NCI-H1105 treated with DMSO at 0.1 percent for 48 hours (cell line): ENCODE results near the gene DLGAP1.
"Not testable (repeated sequence)": the region's sequence is repeated elsewhere in the genome, so short reads cannot be mapped to it uniquely, and the experiment has no call there.

ENCODE experiments used
- DNase-seq: peaks from one replicate; lab custom pipeline; 2025; lab: John Stamatoyannopoulos, UW

The DLGAP1 gene

GRCh38 chr18:4455113-4455811, at the start of gene DLGAP1:
Gene DLGAP1 (minus strand): TSS chr18:4455307.
- DNase-seq, result peak; percentile 42

GRCh38 chr18:4494703-4495284, 39.7 kb upstream of the DLGAP1 start:
- not testable (repeated sequence) for DNase-seq

- DNase-seq, result no peak
Measured at GRCh38 chr18:4468511-4468910, 13.4 kb upstream of the DLGAP1 start.

- no peak for DNase-seq
Measured at GRCh38 chr18:4454537-4455112, 482 bp downstream of the DLGAP1 start.

GRCh38 chr18:4453874-4454536, 1.1 kb downstream of the DLGAP1 start:
- DNase-seq, result no peak

- no peak for DNase-seq
Measured at GRCh38 chr18:4453567-4453873, 1.6 kb downstream of the DLGAP1 start.

GRCh38 chr18:4450065-4450658, 4.9 kb downstream of the DLGAP1 start:
- no peak for DNase-seq

- DNase-seq, result no peak
Measured at GRCh38 chr18:4445902-4446301, 9.2 kb downstream of the DLGAP1 start.

GRCh38 chr18:4444306-4444705, 10.8 kb downstream of the DLGAP1 start:
- DNase-seq, result no peak

GRCh38 chr18:4441098-4441497, 14.0 kb downstream of the DLGAP1 start:
- DNase-seq, result no peak

GRCh38 chr18:4438938-4439337, 16.2 kb downstream of the DLGAP1 start:
- DNase-seq, result no peak

GRCh38 chr18:4433717-4434116, 21.4 kb downstream of the DLGAP1 start:
- no peak for DNase-seq

- no peak for DNase-seq
Measured at GRCh38 chr18:4430836-4431235, 24.3 kb downstream of the DLGAP1 start.

GRCh38 chr18:4417714-4418113, 37.4 kb downstream of the DLGAP1 start:
- DNase-seq, result no peak

GRCh38 chr18:4416976-4417375, 38.1 kb downstream of the DLGAP1 start:
- no peak for DNase-seq

GRCh38 chr18:4412286-4412685, 42.8 kb downstream of the DLGAP1 start:
- DNase-seq, result peak; percentile 0

GRCh38 chr18:4406856-4407255, 48.3 kb downstream of the DLGAP1 start:
- no peak for DNase-seq

- DNase-seq, result no peak
Measured at GRCh38 chr18:4405965-4406364, 49.1 kb downstream of the DLGAP1 start.

- DNase-seq, result no peak
Measured at GRCh38 chr18:4403836-4404235, 51.3 kb downstream of the DLGAP1 start.

GRCh38 chr18:4400911-4401310, 54.2 kb downstream of the DLGAP1 start:
- no peak for DNase-seq

- DNase-seq, result no peak
Measured at GRCh38 chr18:4399929-4400328, 55.2 kb downstream of the DLGAP1 start.

GRCh38 chr18:4394700-4395099, 60.4 kb downstream of the DLGAP1 start:
- DNase-seq, result no peak

GRCh38 chr18:4391859-4392258, 63.2 kb downstream of the DLGAP1 start:
- DNase-seq, result no peak
